Transverse colon (tissue), 4 donors: Measurements from ENCODE around the gene CLDN16. TPM values are rescaled to one million over a fixed set of nuclear protein-coding genes. Genes with fewer than 3 reads are reported as not detected.

ENCODE experiments used
- DNase-seq: peaks from one replicate; pipeline ENCODE4 v3.0.0-alpha.2; 2019
- H3K27ac ChIP-seq, 4 donors: fragments of 200-600 bp; sonication (generic); 2 replicates each; pipeline ENCODE4 v1.5.1; 2016 to 2018; ENCODE audit warnings: inconsistent platforms in 4 of 4
- H3K27me3 ChIP-seq: fragments of 200-600 bp; sonication (generic); 2 replicates; pipeline ENCODE4 v1.5.1; 2017; ENCODE audit warnings: inconsistent platforms
- H3K36me3 ChIP-seq, 4 donors: fragments of 200-600 bp; sonication (generic); 2 replicates each; pipeline ENCODE4 v1.5.1; 2017 to 2019; ENCODE audit warnings: inconsistent platforms in 4 of 4
- H3K4me1 ChIP-seq, 4 donors: fragments of 200-600 bp; sonication (generic); 2 replicates each; pipeline ENCODE4 v1.5.1; 2017 to 2020; ENCODE audit warnings: inconsistent platforms in 4 of 4
- H3K4me3 ChIP-seq, 4 donors: fragments of 200-600 bp; sonication (generic); 1 replicate in 1 of 4; 2 replicates in 3 of 4; pipeline versions ENCODE4 v1.5.1 to v1.6.1; 2017 to 2019; ENCODE audit warnings: inconsistent platforms in 4 of 4
- H3K9me3 ChIP-seq, 2 donors: fragments of 200-600 bp; sonication (generic); 2 replicates each; pipeline ENCODE4 v1.5.1; 2017 to 2019; ENCODE audit warnings: inconsistent platforms in 2 of 2
- CTCF ChIP-seq, 5 experiments: fragments of 200-600 bp in 3 of 5; fragments of 450-650 bp in 2 of 5; sonication (generic) in 3 of 5; IDR thresholded peaks; 1 replicate in 2 of 5; 2 replicates in 3 of 5; pipeline ENCODE4 v1.5.1; 2016 to 2017; ENCODE audit warnings: antibody characterized with exemption in 5 of 5, inconsistent platforms in 3 of 5, mild to moderate bottlenecking in 2 of 5, moderate library complexity in 1 of 5
- EP300 ChIP-seq: sonication (generic); formaldehyde crosslinking; IDR thresholded peaks from one replicate; pipeline ENCODE4 v1.6.1; 2017; ENCODE audit warnings: antibody characterized with exemption, low read depth
- POLR2A ChIP-seq: fragments of 450-650 bp; IDR thresholded peaks from one replicate; pipeline ENCODE4 v1.6.1; 2016; ENCODE audit warnings: antibody characterized with exemption, mild to moderate bottlenecking, moderate library complexity
- POLR2AphosphoS5 ChIP-seq, 3 donors: sonication (generic); formaldehyde crosslinking; IDR thresholded peaks; one replicate each; pipeline ENCODE4 v1.6.1; 2016; ENCODE audit warnings: antibody characterized with exemption in 3 of 3
- WGBS, 2 donors: methylation state at CpG; one replicate each; pipeline ENCODE4 v1.1.5; 2018; ENCODE audit warnings: low coverage in 1 of 2; 5-methylcytosine and 5-hydroxymethylcytosine counted together
- in situ Hi-C, 4 donors: fragments of 200-750 bp; cut with MboI; loops; one replicate each; pipeline versions ENCODE4 v1.15.0 to v1.15.1; 2017; ENCODE audit warnings: low sequenced_read_pairs in 3 of 4, low pct_ligation_motif_present in 1 of 4, low pct_unique_long_range_greater_than_20kb in 1 of 4
- intact Hi-C: fragments of 100-400 bp; cut with DNase I; formaldehyde crosslinking; loops from one replicate; pipeline ENCODE4 v1.15.1; 2023; ENCODE audit warnings: low total_unique reads
- total RNA-seq, 4 donors: library from RNA; depleted of rRNA; stranded (reverse); fragments of >200 nt; gene quantifications; one replicate each; pipeline ENCODE4 v1.1.0, GENCODE V29; 2016

CLDN16 gene
- total RNA-seq, 4 donors from 2014 or later = not detected

GRCh38 chr3:190455828-190456227, 67.9 kb downstream of the CLDN16 start:
- no peaks in the 10 kb centered on the region for H3K27me3 ChIP-seq
- in situ Hi-C loops (no loop called here), intact Hi-C loops (no loop called here)
- H3K4me3 ChIP-seq = no peak overlapping the region
- no peaks in the 10 kb centered on the region for H3K9me3 ChIP-seq
- no peak overlapping the region for H3K27ac ChIP-seq
- H3K4me1 ChIP-seq = no peaks in the 10 kb centered on the region
- TF ChIP-seq EP300 (no peak), POLR2AphosphoS5 (IDR thresholded peaks at IDR 0.05) (no peak)
- 62 to 75% methylated on average over 2 of the region's 2 CpGs for WGBS, 2 donors
- DNase-seq = no peak
- H3K36me3 ChIP-seq = no peaks in the 10 kb centered on the region

- Histone ChIP-seq H3K27ac (no peak overlapping the region), H3K4me3 (no peak overlapping the region), H3K9me3 (no peaks in the 10 kb centered on the region), H3K36me3 (no peaks in the 10 kb centered on the region), H3K27me3 (no peaks in the 10 kb centered on the region), H3K4me1 (no peaks in the 10 kb centered on the region)
- intact Hi-C loops (no loop called here), in situ Hi-C loops (no loop called here)
- DNase-seq = no peak
- WGBS, 2 donors = 97% methylated on average over 1 of the region's 1 CpG; no CpG with 5 or more reads in 1 of the 2 donors
- TF ChIP-seq POLR2A (no peak), CTCF (IDR thresholded peaks at IDR 0.05) (no peak), EP300 (no peak), POLR2AphosphoS5 (IDR thresholded peaks at IDR 0.05) (no peak)
These were observed 68.8 kb downstream of the CLDN16 start for GRCh38 chr3:190456770-190457169.

GRCh38 chr3:190458040-190458439, 70.1 kb downstream of the CLDN16 start:
- Histone ChIP-seq H3K9me3 (no peaks in the 10 kb centered on the region), H3K4me1 (no peaks in the 10 kb centered on the region), H3K4me3 (no peak overlapping the region), H3K27ac (no peak overlapping the region), H3K27me3 (no peaks in the 10 kb centered on the region), H3K36me3 (no peaks in the 10 kb centered on the region)
- intact Hi-C loops (no loop called here), in situ Hi-C loops (no loop called here)
- 30 to 40% methylated on average over 2 of the region's 2 CpGs for WGBS, 2 donors
- DNase-seq = no peak
- TF ChIP-seq POLR2A (no peak), POLR2AphosphoS5 (IDR thresholded peaks at IDR 0.05) (no peak), EP300 (no peak), CTCF (IDR thresholded peaks at IDR 0.05) (no peak)

Other genes starting within 250 kb of the CLDN16 start
- under 1 TPM in 3 of 4 donors, not detected in 1; 0.37 to 0.95 (median 0.82) TPM for gene CLDN1, start 65.7 kb upstream of the CLDN16 start, total RNA-seq
- gene TMEM207, start 61.7 kb downstream of the CLDN16 start, total RNA-seq = not detected
- 1 to 10 TPM in 3 of 4 donors, under 1 TPM in 1; 0.80 to 8.6 (median 2.7) TPM for gene IL1RAP, start 125.9 kb downstream of the CLDN16 start, total RNA-seq